PC-9 (cell line): Measurements from ENCODE around the gene PIGP. TPM values are rescaled to one million over a fixed set of nuclear protein-coding genes. Genes with fewer than 3 reads are reported as not detected.
A peak's percentile ranks its signal among the peaks of the same experiment; 100 is the strongest.

Source experiments
- BruUV-seq: library from RNA; stranded (reverse); fragments of 400-500 nt; replicated peaks from 2 replicates; lab custom pipeline; 2021; lab: Mats Ljungman, UMichigan
- CTCF ChIA-PET: fragments of 300-600 bp; sonication (Branson Sonifier 250); formaldehyde crosslinking; loops from one replicate; lab custom pipeline; 2022; ENCODE audit warnings: antibody characterized with exemption; lab: Charles Lee
- POLR2A ChIA-PET: fragments of 300-600 bp; sonication (Branson Sonifier 250); formaldehyde crosslinking; loops from one replicate; lab custom pipeline; 2022; ENCODE audit warnings: antibody characterized with exemption; ENCODE audit not compliant: unreplicated experiment; lab: Charles Lee
- DNase-seq, 2 experiments: peaks; one replicate each; pipeline versions ENCODE4 v3.0.0 to v3.0.0-alpha.2; 2015 to 2022; ENCODE audit warnings: mixed read lengths in 1 of 2
- H2AFZ ChIP-seq: fragments of 200-600 bp; sonication (generic); 2 replicates; pipeline ENCODE4 v1.8.1; 2017; ENCODE audit warnings: antibody characterized with exemption
- H3F3A ChIP-seq: fragments of 200-600 bp; sonication (generic); 2 replicates; pipeline ENCODE4 v1.8.1; 2017; ENCODE audit warnings: antibody characterized with exemption, mild to moderate bottlenecking, low read depth; ENCODE audit not compliant: insufficient read depth
- H3K27ac ChIP-seq: fragments of 200-600 bp; sonication (generic); 2 replicates; pipeline ENCODE4 v1.6.1; 2016; ENCODE audit warnings: mixed run types
- H3K27me3 ChIP-seq: fragments of 200-600 bp; sonication (generic); 2 replicates; pipeline ENCODE4 v1.6.1; 2016; ENCODE audit warnings: low read depth, mixed run types; ENCODE audit not compliant: insufficient read depth
- H3K36me3 ChIP-seq: fragments of 200-600 bp; sonication (generic); 2 replicates; pipeline ENCODE4 v1.6.1; 2016; ENCODE audit warnings: low read depth, mixed run types
- H3K4me1 ChIP-seq: fragments of 200-600 bp; sonication (generic); replicated peaks from 2 replicates; pipeline ENCODE4 v1.6.1; 2016; ENCODE audit warnings: mixed run types; ENCODE audit not compliant: insufficient read depth
- H3K4me2 ChIP-seq: fragments of 200-600 bp; sonication (generic); 2 replicates; pipeline ENCODE4 v1.6.1; 2017; ENCODE audit warnings: mixed run types
- H3K4me3 ChIP-seq: fragments of 200-600 bp; sonication (generic); 2 replicates; pipeline ENCODE4 v1.6.1; 2016; ENCODE audit warnings: mixed run types
- H3K79me2 ChIP-seq: fragments of 200-600 bp; sonication (generic); 2 replicates; pipeline ENCODE4 v1.6.1; 2017; ENCODE audit warnings: low read depth, mixed run types
- H3K9me2 ChIP-seq: fragments of 200-600 bp; sonication (generic); 2 replicates; pipeline ENCODE4 v1.8.1; 2017; ENCODE audit warnings: mild to moderate bottlenecking; ENCODE audit not compliant: insufficient read depth
- H3K9me3 ChIP-seq: fragments of 200-600 bp; sonication (generic); 2 replicates; pipeline ENCODE4 v1.8.1; 2016; ENCODE audit warnings: low read depth; ENCODE audit not compliant: insufficient read depth
- H4K20me1 ChIP-seq: fragments of 200-600 bp; sonication (generic); 2 replicates; pipeline ENCODE4 v1.8.1; 2017; ENCODE audit not compliant: insufficient read depth
- CTCF ChIP-seq: fragments of 200-600 bp; sonication (generic); conservative IDR thresholded peaks from 2 replicates; pipeline ENCODE4 v1.6.1; 2017; ENCODE audit warnings: mixed run types, antibody characterized with exemption, mild to moderate bottlenecking, moderate library complexity
- EZH2 ChIP-seq: fragments of 200-600 bp; sonication (generic); IDR thresholded peaks from 2 replicates; pipeline ENCODE4 v1.8.0; 2017; ENCODE audit warnings: antibody characterized with exemption, low read depth
- intact Hi-C: fragments of 100-400 bp; cut with micrococcal nuclease; formaldehyde crosslinking; loops from one replicate; pipeline ENCODE4 v1.10.0; 2022; ENCODE audit not compliant: unreplicated experiment
- total RNA-seq: library from RNA; stranded (reverse); gene quantifications from 2 replicates; pipeline ENCODE4 v1.2.3, GENCODE V29; 2021

Gene PIGP
- total RNA-seq, 1 experiment from 2014 or later = 20.9 TPM

GRCh38 chr21:37074546-37074945 lies 1.7 kb upstream of the PIGP start:
- no peak overlapping the region for H3K27ac ChIP-seq
- no peaks in the 10 kb centered on the region; the same call in 1 of the 2 replicates for H4K20me1 ChIP-seq
- peak overlapping the region; percentile 93 for H2AFZ ChIP-seq
- BruUV-seq = TSS peak; percentile 31
- intact Hi-C loops = loop anchor here (5.0 kb wide), 1 partner anchor 193 kb away; the partner anchor contains the start of gene VPS26C
- POLR2A ChIA-PET = interaction anchor here (0.6 kb wide), 1 partner anchor 157 kb away, joined by 8 read pairs; no protein-coding TSS in a partner anchor
- no peak for TF ChIP-seq CTCF
- TF ChIP-seq EZH2 = no peak
- H3K36me3 ChIP-seq = no peaks in the 10 kb centered on the region
- CTCF ChIA-PET = no interaction called here
- no peaks in the 10 kb centered on the region for H3K27me3 ChIP-seq
- peak overlapping the region; percentile 88 for H3K4me3 ChIP-seq
- no peaks in the 10 kb centered on the region for H3K9me3 ChIP-seq
- H3F3A ChIP-seq = 0 out of 2 replicates have a peak, but pooled peaks cover 3% of the 10 kb centered on the region
- DNase-seq = no peak
- no peaks in the 10 kb centered on the region for H3K9me2 ChIP-seq
- H3K4me1 ChIP-seq = peaks cover 17% of the 10 kb centered on the region
- peaks cover 78% of the 10 kb centered on the region for H3K79me2 ChIP-seq
- H3K4me2 ChIP-seq = peak overlapping the region; percentile 97

DNA sequence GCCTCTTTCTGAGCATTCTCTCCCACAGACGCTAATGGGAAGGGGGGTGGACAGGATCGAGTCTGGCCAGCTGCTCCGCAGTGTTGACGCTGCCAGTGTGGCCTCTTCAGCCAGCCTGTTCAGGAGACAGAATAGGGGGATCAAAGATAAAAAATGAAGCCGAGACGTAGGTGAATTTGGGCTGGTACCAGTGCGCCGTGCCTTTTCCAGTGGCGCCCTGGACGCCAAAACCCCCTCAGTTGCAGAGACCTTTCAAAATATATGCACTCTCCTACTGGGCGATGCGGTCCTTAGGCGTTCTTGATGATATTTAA lies 1.3 kb upstream of the PIGP start:
- ChIA-PET CTCF (no interaction called here), POLR2A (no interaction called here)
- no peaks in the 10 kb centered on the region for H3K9me2 ChIP-seq
- DNase-seq = no peak
- intact Hi-C loops = loop anchor here (5.0 kb wide), 1 partner anchor 193 kb away; the partner anchor contains the start of gene VPS26C
- H3K79me2 ChIP-seq = peaks cover 74% of the 10 kb centered on the region
- BruUV-seq = no TSS peak
- H2AFZ ChIP-seq = peak overlapping the region; percentile 93
- no peaks in the 10 kb centered on the region; the same call in 1 of the 2 replicates for H4K20me1 ChIP-seq
- H3K36me3 ChIP-seq = no peaks in the 10 kb centered on the region
- no peaks in the 10 kb centered on the region for H3K9me3 ChIP-seq
- peak overlapping the region; percentile 88 for H3K4me3 ChIP-seq
- H3F3A ChIP-seq = 0 out of 2 replicates have a peak, but pooled peaks cover 3% of the 10 kb centered on the region
- peak overlapping the region; percentile 97 for H3K4me2 ChIP-seq
- no peak overlapping the region for H3K27ac ChIP-seq
- peaks cover 17% of the 10 kb centered on the region for H3K4me1 ChIP-seq
- H3K27me3 ChIP-seq = no peaks in the 10 kb centered on the region
- TF ChIP-seq EZH2 = no peak
- TF ChIP-seq CTCF = no peak

DNA sequence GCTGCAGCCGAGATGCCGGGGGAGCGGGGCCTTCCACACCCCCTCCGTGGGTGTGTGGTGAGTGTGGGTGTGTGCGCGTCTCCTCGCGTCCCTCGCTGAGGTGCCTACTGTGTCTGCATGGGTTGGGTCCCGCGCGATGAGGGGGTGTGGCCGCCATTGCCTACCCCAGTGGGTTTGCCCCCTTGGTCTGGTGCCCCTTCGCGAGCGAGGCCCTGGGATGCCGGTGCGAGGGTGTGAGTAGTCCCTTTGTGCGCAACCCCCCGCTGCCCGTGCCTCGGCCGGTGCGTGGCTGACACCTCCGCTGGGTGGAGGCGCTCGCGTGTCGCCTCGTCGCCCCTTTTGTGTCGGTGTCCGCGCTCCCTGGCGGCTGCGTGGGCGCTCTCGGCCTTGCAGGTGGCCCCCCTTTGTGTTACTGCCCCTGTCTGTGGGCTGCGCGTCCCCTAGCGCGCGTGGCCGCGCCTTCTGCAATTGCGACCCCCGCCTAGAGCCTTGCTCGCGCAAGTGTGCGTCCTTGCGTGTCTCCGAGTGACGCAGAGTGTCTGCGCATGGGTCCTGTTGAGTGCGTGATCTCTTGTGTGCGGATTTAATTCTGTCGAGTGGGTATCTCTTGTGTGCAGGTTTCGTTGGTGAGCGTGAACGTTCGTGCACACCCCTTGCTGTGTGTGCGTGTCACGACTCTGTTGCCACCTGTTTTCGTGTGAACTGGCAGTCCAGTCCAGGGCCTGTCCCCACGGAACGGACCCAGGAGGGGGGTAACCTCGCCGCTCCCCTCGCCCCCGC lies 736 bp upstream of the PIGP start:
- Histone ChIP-seq H3F3A (0 out of 2 replicates have a peak, but pooled peaks cover 3% of the 10 kb centered on the region), H2AFZ (peak overlapping the region; percentile 93), H3K9me3 (no peaks in the 10 kb centered on the region), H3K27me3 (no peaks in the 10 kb centered on the region), H3K27ac (0 out of 2 replicates have a peak overlapping the region, but pooled peaks have one; percentile 29), H3K79me2 (peaks cover 69% of the 10 kb centered on the region), H3K9me2 (no peaks in the 10 kb centered on the region), H4K20me1 (no peaks in the 10 kb centered on the region; the same call in 1 of the 2 replicates), H3K4me2 (peak overlapping the region; percentile 97), H3K36me3 (no peaks in the 10 kb centered on the region), H3K4me3 (peak overlapping the region; percentile 88), H3K4me1 (peaks cover 17% of the 10 kb centered on the region)
- DNase-seq = no peak
- CTCF ChIA-PET = no interaction called here
- TF ChIP-seq EZH2 (no peak), CTCF (no peak)
- BruUV-seq = no TSS peak
- POLR2A ChIA-PET = no interaction called here
- intact Hi-C loops = loop anchor here (2.0 to 5.0 kb wide), 2 partner anchors 65 to 194 kb away; partner anchors contain the start of gene VPS26C
